ENCODE measurements around the gene C6orf15.

Gene C6orf15

GRCh38 chr6:31065556-31065955 lies 46.8 kb downstream of the C6orf15 start:
- no peak for DNase-seq

DNA sequence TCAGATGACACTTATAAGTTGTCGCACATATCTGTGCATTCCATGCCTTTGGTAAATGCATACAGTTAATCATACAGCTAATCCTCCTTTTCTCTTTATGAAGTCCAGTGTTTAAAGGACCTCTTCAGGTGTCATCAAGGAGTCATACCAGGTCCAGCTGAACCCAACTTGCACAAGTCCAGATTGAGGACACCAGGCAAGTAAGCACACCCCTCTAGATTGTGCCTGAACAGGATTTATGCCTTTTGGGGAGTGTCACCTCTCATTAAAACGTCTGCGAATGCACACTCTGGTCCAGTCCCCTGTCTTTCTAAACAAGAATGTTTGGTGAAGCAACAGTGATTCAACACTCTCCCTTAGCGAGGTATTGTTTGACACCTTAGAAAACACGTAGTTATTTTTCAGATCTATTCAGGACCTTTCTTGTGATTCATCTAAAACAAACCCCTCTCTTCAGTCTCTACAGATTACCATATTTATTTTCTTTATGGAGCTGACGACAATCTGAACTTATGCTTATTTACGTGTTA lies 48.4 kb downstream of the C6orf15 start:
- no peak for DNase-seq
